Measurements from ENCODE around the gene CARD10.

CARD10 gene

DNA sequence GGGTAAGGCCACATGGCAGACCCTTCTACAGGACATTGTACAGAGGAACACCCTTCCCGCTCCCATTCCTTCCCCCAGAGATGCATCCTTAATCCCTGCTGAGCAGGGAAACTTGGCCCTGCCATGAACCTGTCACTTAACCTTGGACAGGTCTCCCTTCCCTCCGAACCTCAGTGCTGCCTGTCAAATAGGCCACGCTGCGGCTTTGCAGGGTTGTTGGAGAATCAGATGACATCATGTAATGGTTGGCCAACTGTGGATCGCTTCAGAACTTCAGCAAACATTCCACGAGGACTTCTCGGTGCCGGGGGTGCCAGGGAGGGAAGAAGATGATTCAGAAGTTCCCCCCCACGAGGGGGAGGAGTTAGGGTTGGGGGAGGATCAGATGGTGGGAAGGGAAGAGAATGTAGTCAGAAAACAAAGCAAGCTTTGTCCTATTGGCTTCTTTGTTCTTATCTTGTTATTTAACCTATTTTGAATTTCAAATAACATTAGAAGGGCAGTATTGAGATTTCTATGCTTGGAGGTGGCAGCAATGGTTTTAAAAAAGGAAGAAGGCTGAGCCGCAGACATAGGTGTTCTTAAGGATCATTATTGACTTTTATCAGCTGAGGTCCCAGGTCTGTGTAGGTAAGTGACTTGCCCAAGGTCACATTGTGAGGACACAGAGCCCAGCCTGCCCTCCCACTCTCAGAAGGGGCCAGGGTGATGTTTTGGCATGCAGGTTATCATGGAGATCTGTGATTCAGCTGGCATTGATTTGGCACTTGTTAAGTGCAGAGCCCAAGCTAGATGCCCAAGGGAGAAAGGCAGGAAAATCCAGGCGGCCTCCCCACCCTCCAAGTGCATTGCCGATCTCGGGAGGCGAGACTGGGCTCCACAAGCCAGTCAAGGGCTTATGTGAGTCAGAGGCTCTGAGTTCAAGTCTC is 44.2 kb upstream of the CARD10 start:
- H3K4me3 ChIP-seq (ENCODE audit: low read depth in 1 of 2, low read length in 2 of 2), result peak overlapping the region; percentile 28 to 31
- no peaks in the 10 kb centered on the region for H3K9me3 ChIP-seq (ENCODE audit: control insufficient read depth in 1 of 2, low read length in 2 of 2)
- peak overlapping the region; percentile 20 to 98 for H3K9ac ChIP-seq (ENCODE audit: low read depth in 1 of 2, low read length in 2 of 2)
- no peaks in the 10 kb centered on the region for H3K27me3 ChIP-seq (ENCODE audit: control insufficient read depth in 1 of 2, insufficient read depth in 2 of 2, low read length in 2 of 2)
- H3K36me3 ChIP-seq (ENCODE audit: control insufficient read depth in 1 of 2, insufficient read depth in 2 of 2, low read length in 2 of 2), result peaks cover 12 to 20% of the 10 kb centered on the region in 2 donors
- peak overlapping the region; percentile 53 for H3K27ac ChIP-seq (ENCODE audit: low read depth, low read length)
- peaks cover 55 to 75% of the 10 kb centered on the region in 2 donors for H3K4me1 ChIP-seq (ENCODE audit: control insufficient read depth in 1 of 2, insufficient read depth in 2 of 2, low read length in 2 of 2)

DNA sequence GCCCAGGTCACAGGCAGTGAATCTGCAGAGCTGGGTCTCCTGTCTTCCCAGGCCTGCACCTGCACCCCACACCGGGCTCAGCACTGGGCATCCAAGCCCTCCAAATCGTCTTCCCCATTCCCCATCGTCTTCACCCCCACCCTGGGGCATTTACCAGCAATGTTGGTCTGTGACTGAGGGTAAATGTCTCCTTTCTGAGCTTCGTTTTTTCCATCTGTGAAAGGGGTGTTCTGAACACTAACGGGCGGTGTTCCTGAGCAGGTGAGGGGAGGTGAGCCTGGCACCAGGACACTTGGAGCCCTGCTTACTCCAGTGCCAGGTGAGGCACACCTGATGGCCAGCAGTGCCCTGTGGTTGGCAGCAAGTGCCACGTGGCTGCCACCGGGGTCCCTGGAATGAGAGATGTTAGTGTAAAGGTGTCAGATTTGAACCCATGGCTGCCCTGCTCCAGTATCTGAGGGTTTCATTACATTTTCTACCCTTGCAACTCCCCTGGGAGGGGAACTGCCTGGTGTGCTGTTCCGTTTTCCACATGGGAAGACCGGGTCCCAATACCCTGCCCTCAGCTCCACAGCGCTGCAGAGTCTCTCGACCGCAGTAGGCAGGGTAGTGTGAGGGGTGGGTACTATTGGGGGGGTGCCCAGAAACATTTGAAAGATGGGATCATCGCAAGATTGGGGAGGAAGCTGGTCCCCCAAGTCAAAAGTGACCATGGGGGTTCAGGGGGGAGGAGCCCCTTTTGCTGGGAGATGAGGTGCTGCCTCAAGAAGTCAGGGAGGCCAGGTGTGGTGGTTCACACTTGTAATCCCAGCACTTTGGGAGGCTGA is 43.0 kb upstream of the CARD10 start:
- H3K27ac ChIP-seq (ENCODE audit: low read depth, low read length), result peak overlapping the region; percentile 95
- no peaks in the 10 kb centered on the region for H3K27me3 ChIP-seq (ENCODE audit: control insufficient read depth in 1 of 2, insufficient read depth in 2 of 2, low read length in 2 of 2)
- peak overlapping the region; percentile 84 to 85 for H3K4me3 ChIP-seq (ENCODE audit: low read depth in 1 of 2, low read length in 2 of 2)
- peaks cover 54 to 72% of the 10 kb centered on the region in 2 donors for H3K4me1 ChIP-seq (ENCODE audit: control insufficient read depth in 1 of 2, insufficient read depth in 2 of 2, low read length in 2 of 2)
- H3K9ac ChIP-seq (ENCODE audit: low read depth in 1 of 2, low read length in 2 of 2), result peak overlapping the region; percentile 93 to 98
- no peaks in the 10 kb centered on the region for H3K9me3 ChIP-seq (ENCODE audit: control insufficient read depth in 1 of 2, low read length in 2 of 2)
- H3K36me3 ChIP-seq (ENCODE audit: control insufficient read depth in 1 of 2, insufficient read depth in 2 of 2, low read length in 2 of 2), result peaks cover 8 to 11% of the 10 kb centered on the region in 2 donors

DNA sequence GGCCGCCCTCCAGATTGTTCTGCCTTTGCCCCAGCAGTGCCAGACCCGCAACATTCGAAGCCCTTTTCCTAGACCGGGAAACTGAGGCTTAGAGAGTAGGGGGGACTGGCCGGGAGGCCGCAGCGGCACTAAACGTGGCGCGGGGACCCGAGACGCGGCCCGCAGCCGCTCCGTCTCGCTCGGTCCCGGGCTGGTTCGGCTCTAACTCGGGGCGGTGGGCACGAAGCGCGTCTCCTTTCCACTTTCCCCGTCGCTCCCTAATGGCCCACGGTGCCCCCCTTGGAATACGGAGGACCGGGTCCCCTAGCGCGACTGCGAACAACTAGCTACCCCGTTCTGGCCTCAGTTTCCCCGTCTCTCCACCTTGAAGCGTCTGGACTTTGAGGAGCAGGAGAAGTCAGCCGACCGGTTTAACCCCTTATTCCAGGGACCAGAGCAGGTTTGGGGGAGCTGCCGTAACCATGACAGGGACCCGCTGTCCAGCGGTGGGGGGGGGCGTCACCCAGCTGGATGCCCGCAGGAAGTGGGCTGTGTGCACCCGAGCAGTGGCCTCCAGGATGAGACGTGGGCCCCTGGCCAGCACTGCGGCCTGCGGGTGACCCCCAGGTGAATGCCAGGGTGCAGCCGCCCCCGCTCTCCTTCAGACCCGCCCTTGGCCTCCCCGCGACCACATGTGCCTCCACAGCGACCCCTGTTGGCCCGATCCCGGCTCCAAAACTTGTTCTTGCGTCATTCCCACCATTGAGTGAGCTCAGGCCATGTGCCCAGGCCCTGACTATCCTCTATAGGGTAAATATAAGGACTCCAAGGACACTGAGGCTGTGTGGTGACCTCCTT is 42.2 kb upstream of the CARD10 start:
- H3K4me3 ChIP-seq (ENCODE audit: low read depth in 1 of 2, low read length in 2 of 2), result peak overlapping the region; percentile 84 to 85
- peaks cover 3% of the 10 kb centered on the region in 2 donors for H3K36me3 ChIP-seq (ENCODE audit: control insufficient read depth in 1 of 2, insufficient read depth in 2 of 2, low read length in 2 of 2)
- no peaks in the 10 kb centered on the region for H3K27me3 ChIP-seq (ENCODE audit: control insufficient read depth in 1 of 2, insufficient read depth in 2 of 2, low read length in 2 of 2)
- peaks cover 54 to 72% of the 10 kb centered on the region in 2 donors for H3K4me1 ChIP-seq (ENCODE audit: control insufficient read depth in 1 of 2, insufficient read depth in 2 of 2, low read length in 2 of 2)
- H3K9me3 ChIP-seq (ENCODE audit: control insufficient read depth in 1 of 2, low read length in 2 of 2), result no peaks in the 10 kb centered on the region
- peak overlapping the region; percentile 93 to 98 for H3K9ac ChIP-seq (ENCODE audit: low read depth in 1 of 2, low read length in 2 of 2)
- peak overlapping the region; percentile 95 for H3K27ac ChIP-seq (ENCODE audit: low read depth, low read length)

GRCh38 chr22:37560608-37561211 is 41.5 kb upstream of the CARD10 start:
- Histone ChIP-seq H3K9ac (ENCODE audit: low read depth in 1 of 2, low read length in 2 of 2) (peak overlapping the region; percentile 93 to 98), H3K4me3 (ENCODE audit: low read depth in 1 of 2, low read length in 2 of 2) (peak overlapping the region; percentile 84 to 85), H3K9me3 (ENCODE audit: control insufficient read depth in 1 of 2, low read length in 2 of 2) (no peaks in the 10 kb centered on the region), H3K27ac (ENCODE audit: low read depth, low read length) (peak overlapping the region; percentile 95), H3K27me3 (ENCODE audit: control insufficient read depth in 1 of 2, insufficient read depth in 2 of 2, low read length in 2 of 2) (no peaks in the 10 kb centered on the region), H3K36me3 (ENCODE audit: control insufficient read depth in 1 of 2, insufficient read depth in 2 of 2, low read length in 2 of 2) (peaks cover 0 to 3% of the 10 kb centered on the region in 2 donors), H3K4me1 (ENCODE audit: control insufficient read depth in 1 of 2, insufficient read depth in 2 of 2, low read length in 2 of 2) (peaks cover 57 to 67% of the 10 kb centered on the region in 2 donors)

GRCh38 chr22:37559901-37560607 is 40.8 kb upstream of the CARD10 start, which contains the start of gene CDC42EP1:
TSS of gene CDC42EP1 (plus strand) at chr22:37560480. CDS start at chr22:37566350, 5,870 bp downstream.
- H3K27me3 ChIP-seq (ENCODE audit: control insufficient read depth in 1 of 2, insufficient read depth in 2 of 2, low read length in 2 of 2), result no peaks in the 10 kb centered on the region
- H3K4me1 ChIP-seq (ENCODE audit: control insufficient read depth in 1 of 2, insufficient read depth in 2 of 2, low read length in 2 of 2), result peaks cover 61 to 67% of the 10 kb centered on the region in 2 donors
- H3K4me3 ChIP-seq (ENCODE audit: low read depth in 1 of 2, low read length in 2 of 2), result peak within 1 kb of the TSS; percentile 84 to 85
- no peaks in the 10 kb centered on the region for H3K9me3 ChIP-seq (ENCODE audit: control insufficient read depth in 1 of 2, low read length in 2 of 2)
- peaks cover 0 to 3% of the 10 kb centered on the region in 2 donors for H3K36me3 ChIP-seq (ENCODE audit: control insufficient read depth in 1 of 2, insufficient read depth in 2 of 2, low read length in 2 of 2)
- peak within 1 kb of the TSS; percentile 93 to 98 for H3K9ac ChIP-seq (ENCODE audit: low read depth in 1 of 2, low read length in 2 of 2)
- peak within 1 kb of the TSS; percentile 95 for H3K27ac ChIP-seq (ENCODE audit: low read depth, low read length)

DNA sequence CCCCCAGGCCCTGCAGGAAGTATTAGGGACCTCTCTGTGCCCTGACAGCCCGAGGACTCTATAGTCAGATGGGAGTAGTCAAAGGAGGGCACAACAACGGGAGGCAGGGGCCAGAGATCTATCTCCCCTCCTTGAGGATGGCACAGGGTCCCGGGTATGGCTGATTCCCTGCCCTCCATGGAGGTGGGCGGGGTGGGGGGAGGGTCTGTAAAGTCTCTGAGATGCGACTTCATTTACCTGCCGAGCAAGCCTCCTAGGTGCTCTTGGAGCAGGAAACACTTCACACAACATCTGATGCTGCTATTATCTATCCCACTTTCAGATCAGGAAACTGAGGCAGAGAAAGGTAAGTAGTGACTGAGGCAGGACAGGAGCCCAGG is 40.3 kb upstream of the CARD10 start:
- H3K36me3 ChIP-seq (ENCODE audit: control insufficient read depth in 1 of 2, insufficient read depth in 2 of 2, low read length in 2 of 2), result peaks cover 0 to 3% of the 10 kb centered on the region in 2 donors
- peaks cover 61 to 66% of the 10 kb centered on the region in 2 donors for H3K4me1 ChIP-seq (ENCODE audit: control insufficient read depth in 1 of 2, insufficient read depth in 2 of 2, low read length in 2 of 2)
- H3K27ac ChIP-seq (ENCODE audit: low read depth, low read length), result peak overlapping the region; percentile 95
- no peaks in the 10 kb centered on the region for H3K9me3 ChIP-seq (ENCODE audit: control insufficient read depth in 1 of 2, low read length in 2 of 2)
- no peaks in the 10 kb centered on the region for H3K27me3 ChIP-seq (ENCODE audit: control insufficient read depth in 1 of 2, insufficient read depth in 2 of 2, low read length in 2 of 2)
- peak overlapping the region; percentile 16 to 57 for H3K4me3 ChIP-seq (ENCODE audit: low read depth in 1 of 2, low read length in 2 of 2)
- peak overlapping the region; percentile 25 to 60 for H3K9ac ChIP-seq (ENCODE audit: low read depth in 1 of 2, low read length in 2 of 2)

DNA sequence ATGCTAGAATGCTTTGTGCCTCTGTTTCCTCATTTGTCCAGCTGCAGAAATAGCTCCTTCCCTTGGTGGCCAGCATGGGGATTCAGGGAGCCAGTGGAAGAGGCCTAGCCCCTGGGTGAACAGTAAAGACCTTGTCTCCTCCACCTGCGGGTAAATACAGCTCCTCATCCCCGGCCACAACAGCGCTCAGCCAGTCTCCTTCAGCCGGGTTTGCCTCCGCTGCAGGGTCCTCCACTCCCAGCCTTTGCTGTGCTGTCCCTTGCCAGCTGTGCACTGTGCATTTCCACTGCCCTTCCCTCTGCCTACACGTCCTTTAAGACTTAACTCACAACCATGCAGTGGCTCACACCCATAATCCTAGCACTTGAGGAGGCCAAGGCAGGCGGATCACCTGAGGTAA is 39.6 kb upstream of the CARD10 start:
- Histone ChIP-seq H3K27me3 (ENCODE audit: control insufficient read depth in 1 of 2, insufficient read depth in 2 of 2, low read length in 2 of 2) (no peaks in the 10 kb centered on the region), H3K9ac (ENCODE audit: low read depth in 1 of 2, low read length in 2 of 2) (no peak overlapping the region), H3K4me1 (ENCODE audit: control insufficient read depth in 1 of 2, insufficient read depth in 2 of 2, low read length in 2 of 2) (peaks cover 54 to 59% of the 10 kb centered on the region in 2 donors), H3K9me3 (ENCODE audit: control insufficient read depth in 1 of 2, low read length in 2 of 2) (no peaks in the 10 kb centered on the region), H3K4me3 (ENCODE audit: low read depth in 1 of 2, low read length in 2 of 2) (no peak overlapping the region), H3K36me3 (ENCODE audit: control insufficient read depth in 1 of 2, insufficient read depth in 2 of 2, low read length in 2 of 2) (peaks cover 0 to 3% of the 10 kb centered on the region in 2 donors), H3K27ac (ENCODE audit: low read depth, low read length) (no peak overlapping the region)

DNA sequence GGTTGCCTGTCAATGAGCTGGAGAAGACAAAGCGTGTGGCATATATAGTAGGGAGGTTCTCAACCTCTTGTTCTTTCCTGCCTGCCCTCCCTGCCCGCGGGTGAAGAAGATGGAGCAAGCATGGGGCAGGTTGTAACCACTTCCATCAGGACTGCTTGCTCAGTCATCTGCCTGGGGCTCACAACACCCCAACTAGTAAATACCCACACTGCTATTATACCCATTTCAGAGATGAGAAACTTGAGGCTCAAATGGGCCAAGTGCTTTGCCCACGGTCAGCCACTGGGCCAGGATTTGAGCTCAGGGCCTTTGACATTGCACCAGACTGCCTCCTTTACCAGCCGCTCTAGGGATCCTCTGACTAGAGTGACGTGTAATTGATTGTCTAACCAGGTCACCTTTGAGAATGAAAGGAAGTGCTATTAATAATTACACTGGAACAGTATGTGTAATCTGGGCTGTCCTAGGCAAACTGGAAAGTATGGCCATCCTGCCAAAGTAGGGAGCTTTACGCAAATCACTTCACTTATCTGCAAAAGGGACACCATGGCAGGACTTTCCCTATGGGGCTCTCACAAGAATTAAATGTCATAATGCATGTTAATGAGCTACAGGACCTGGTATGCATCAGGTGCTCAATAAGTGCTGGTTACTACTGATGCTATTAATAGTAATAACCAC is 38.2 kb upstream of the CARD10 start:
- Histone ChIP-seq H3K9ac (ENCODE audit: low read depth in 1 of 2, low read length in 2 of 2) (peak overlapping the region; percentile 10 to 39), H3K27me3 (ENCODE audit: control insufficient read depth in 1 of 2, insufficient read depth in 2 of 2, low read length in 2 of 2) (no peaks in the 10 kb centered on the region), H3K9me3 (ENCODE audit: control insufficient read depth in 1 of 2, low read length in 2 of 2) (no peaks in the 10 kb centered on the region), H3K27ac (ENCODE audit: low read depth, low read length) (peak overlapping the region; percentile 51), H3K36me3 (ENCODE audit: control insufficient read depth in 1 of 2, insufficient read depth in 2 of 2, low read length in 2 of 2) (peaks cover 0 to 3% of the 10 kb centered on the region in 2 donors), H3K4me1 (ENCODE audit: control insufficient read depth in 1 of 2, insufficient read depth in 2 of 2, low read length in 2 of 2) (peaks cover 41 to 52% of the 10 kb centered on the region in 2 donors), H3K4me3 (ENCODE audit: low read depth in 1 of 2, low read length in 2 of 2) (no peak overlapping the region)

All from duodenal mucosa (tissue), 2 donors.